Measurements from ENCODE around the gene HNRNPDL. TPM values are rescaled to one million over a fixed set of nuclear protein-coding genes. Genes with fewer than 3 reads are reported as not detected.
"Not testable (repeated sequence)": the region's sequence is repeated elsewhere in the genome, so short reads cannot be mapped to it uniquely, and the experiment has no call there.

HNRNPDL gene
- total RNA-seq = 161 and 185 TPM in 2 replicates

DNA sequence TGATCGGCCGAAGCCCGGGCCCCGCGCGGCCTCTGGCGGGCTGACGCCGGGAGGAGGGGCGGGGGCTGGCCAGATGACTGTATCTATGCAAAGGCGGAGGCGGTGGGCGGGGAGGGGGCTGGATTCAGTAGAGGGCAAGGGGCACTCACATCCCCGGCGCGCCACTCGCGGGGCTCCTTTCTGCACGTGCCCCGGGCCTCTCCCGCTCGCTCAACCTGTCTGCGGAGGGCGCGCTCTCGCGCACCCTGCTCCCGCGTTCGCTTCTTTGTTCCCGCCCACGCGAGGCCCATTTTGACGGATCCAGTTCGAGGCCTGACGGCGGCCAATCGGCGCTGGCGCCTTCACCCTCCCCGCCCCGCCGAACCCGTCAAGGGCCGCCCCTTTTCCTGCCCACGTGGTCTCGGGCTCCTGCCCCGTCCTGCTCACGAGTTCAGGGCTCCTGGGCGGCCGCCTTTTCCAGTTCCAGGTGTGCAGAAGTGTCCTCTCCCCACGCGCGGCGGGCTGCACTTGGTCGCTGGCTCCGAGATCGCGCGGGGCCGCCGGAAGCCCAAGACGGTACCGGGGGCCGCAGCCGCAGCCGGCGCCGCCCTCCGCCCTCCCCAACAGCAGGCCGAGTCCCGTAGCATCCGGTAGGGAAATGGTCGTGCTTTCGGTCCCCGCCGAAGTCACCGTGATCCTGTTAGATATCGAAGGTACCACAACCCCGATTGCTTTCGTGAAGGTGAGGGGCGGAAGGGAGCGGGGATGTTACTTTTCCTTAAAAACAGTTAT, at the start of gene HNRNPDL, which contains the start of gene ENOPH1:
TSS of gene HNRNPDL (minus strand) at position 270 of the 771 bp plus-strand sequence. CDS start 772 bp downstream, outside the sequence.
TSS of gene ENOPH1 (plus strand) at position 398 of the 771 bp plus-strand sequence. CDS start at position 638, 240 bp downstream.
- peak within 1 kb of the TSS; percentile 100 for H3K4me3 ChIP-seq (ENCODE audit: low read depth, low read length)
- DNase-seq (ENCODE audit: low read depth) = peak; percentile 75
- no peak for TF ChIP-seq CTCF (IDR thresholded peaks at IDR 0.05; ENCODE audit: insufficient read depth, low read length, poor library complexity, severe bottlenecking)
- peaks cover 6% of the 10 kb centered on the region for H3K36me3 ChIP-seq (ENCODE audit: control insufficient read depth, insufficient read depth, low read length)
- no peaks in the 10 kb centered on the region for H3K27me3 ChIP-seq (ENCODE audit: control insufficient read depth, insufficient read depth, low read length)

- H3K27me3 ChIP-seq (ENCODE audit: control insufficient read depth, insufficient read depth, low read length) = no peaks in the 10 kb centered on the region
- no peaks in the 10 kb centered on the region for H3K36me3 ChIP-seq (ENCODE audit: control insufficient read depth, insufficient read depth, low read length)
- TF ChIP-seq CTCF (IDR thresholded peaks at IDR 0.05; ENCODE audit: insufficient read depth, low read length, poor library complexity, severe bottlenecking) = no peak
Measured at GRCh38 chr4:82479562-82479961, 49.3 kb upstream of the HNRNPDL start.

GRCh38 chr4:82477469-82477868, 47.2 kb upstream of the HNRNPDL start:
- H3K27me3 ChIP-seq (ENCODE audit: control insufficient read depth, insufficient read depth, low read length); H3K4me3 ChIP-seq (ENCODE audit: low read depth, low read length); H3K36me3 ChIP-seq (ENCODE audit: control insufficient read depth, insufficient read depth, low read length); DNase-seq (ENCODE audit: low read depth): not testable (repeated sequence)

More at GRCh38 chr4:82479562-82479961, 49.3 kb upstream of the HNRNPDL start:
- DNase-seq (ENCODE audit: low read depth) = no peak
- no peak overlapping the region for H3K4me3 ChIP-seq (ENCODE audit: low read depth, low read length)

GRCh38 chr4:82475931-82476330, 45.7 kb upstream of the HNRNPDL start:
- not testable (repeated sequence) for H3K36me3 ChIP-seq (ENCODE audit: control insufficient read depth, insufficient read depth, low read length); DNase-seq (ENCODE audit: low read depth)

DNA sequence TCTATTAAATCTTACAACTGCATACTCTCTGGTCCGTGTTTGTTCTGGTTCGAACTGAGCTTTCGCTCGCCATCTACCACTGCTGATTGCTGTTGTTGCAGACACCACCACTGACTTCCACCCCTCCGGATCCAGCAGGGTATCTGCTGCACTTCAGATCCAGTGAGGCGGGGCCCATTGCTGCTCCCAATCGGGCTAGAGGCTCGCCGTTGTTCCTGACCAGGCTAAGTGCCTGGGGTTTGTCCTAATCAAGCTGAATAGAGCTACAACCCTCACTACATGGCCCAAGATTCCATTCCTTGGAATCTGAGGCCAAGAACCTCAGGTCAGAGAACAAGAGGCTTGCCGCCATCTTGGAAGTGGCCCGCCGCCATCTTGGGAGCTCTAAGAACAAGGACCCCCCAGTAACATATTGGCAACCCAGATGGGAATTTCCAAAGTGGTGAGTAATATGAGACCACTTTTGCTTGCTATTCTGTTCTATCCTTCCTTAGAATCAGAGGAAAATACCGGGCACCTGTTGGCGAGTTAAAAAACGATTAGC, 43.4 kb upstream of the HNRNPDL start:
- no peaks in the 10 kb centered on the region for H3K27me3 ChIP-seq (ENCODE audit: control insufficient read depth, insufficient read depth, low read length)

More at GRCh38 chr4:82475931-82476330, 45.7 kb upstream of the HNRNPDL start:
- not testable (repeated sequence) for H3K4me3 ChIP-seq (ENCODE audit: low read depth, low read length); H3K27me3 ChIP-seq (ENCODE audit: control insufficient read depth, insufficient read depth, low read length)

DNA sequence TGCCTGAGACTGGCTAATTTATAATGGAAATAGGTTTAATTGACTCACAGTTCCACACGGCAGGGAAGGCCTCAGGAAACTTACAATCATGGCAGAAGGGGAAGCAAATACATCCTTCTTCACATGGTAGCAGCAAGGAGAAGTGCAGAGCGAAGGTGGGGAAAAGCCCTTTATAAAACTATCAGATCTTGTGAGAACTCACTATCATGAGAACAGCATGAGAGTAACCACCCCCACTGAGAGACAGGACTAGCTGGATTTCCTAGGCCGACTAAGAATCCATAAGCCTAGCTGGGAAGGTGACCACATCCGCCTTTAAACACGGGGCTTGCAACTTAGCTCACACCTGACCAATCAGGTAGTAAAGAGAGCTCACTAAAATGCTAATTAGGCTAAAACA, 42.8 kb upstream of the HNRNPDL start:
- H3K4me3 ChIP-seq (ENCODE audit: low read depth, low read length); DNase-seq (ENCODE audit: low read depth); H3K27me3 ChIP-seq (ENCODE audit: control insufficient read depth, insufficient read depth, low read length): not testable (repeated sequence)

More for the DNA sequence above, 43.4 kb upstream of the HNRNPDL start:
- H3K36me3 ChIP-seq (ENCODE audit: control insufficient read depth, insufficient read depth, low read length) = no peaks in the 10 kb centered on the region
- no peak for TF ChIP-seq CTCF (IDR thresholded peaks at IDR 0.05; ENCODE audit: insufficient read depth, low read length, poor library complexity, severe bottlenecking)
- no peak overlapping the region for H3K4me3 ChIP-seq (ENCODE audit: low read depth, low read length)
- DNase-seq (ENCODE audit: low read depth) = no peak

GRCh38 chr4:82469791-82470345, 39.6 kb upstream of the HNRNPDL start:
- H3K4me3 ChIP-seq (ENCODE audit: low read depth, low read length) = no peak overlapping the region
- TF ChIP-seq CTCF (IDR thresholded peaks at IDR 0.05; ENCODE audit: insufficient read depth, low read length, poor library complexity, severe bottlenecking) = no peak
- peak; percentile 18 for DNase-seq (ENCODE audit: low read depth)
- no peaks in the 10 kb centered on the region for H3K27me3 ChIP-seq (ENCODE audit: control insufficient read depth, insufficient read depth, low read length)
- H3K36me3 ChIP-seq (ENCODE audit: control insufficient read depth, insufficient read depth, low read length) = no peaks in the 10 kb centered on the region

More for the DNA sequence above, 42.8 kb upstream of the HNRNPDL start:
- H3K36me3 ChIP-seq (ENCODE audit: control insufficient read depth, insufficient read depth, low read length) = not testable (repeated sequence)

Measured in kidney epithelial cell (primary cell).